Activated B cell treated with CpG ODN at 0.5 μM for 24 hours (primary cell): ENCODE results near the gene KLHL15. TPM values are rescaled to one million over a fixed set of nuclear protein-coding genes. Genes with fewer than 3 reads are reported as not detected.

Experiments used
- ATAC-seq: fragments of 200-7000 bp; cut with Tn5 transposase; one replicate; pipeline ENCODE4 v1.10.0; 2021; ENCODE audit warnings: low read depth, mild to moderate bottlenecking, moderate library complexity
- CTCF ChIA-PET: fragments of 350-600 bp; sonication (Branson Sonifier 250); formaldehyde crosslinking; loops from one replicate; lab custom pipeline; 2021; ENCODE audit warnings: antibody characterized with exemption; lab: Charles Lee
- POLR2A ChIA-PET: fragments of 350-600 bp; sonication (Branson Sonifier 250); formaldehyde crosslinking; loops from one replicate; lab custom pipeline; 2021; ENCODE audit warnings: antibody characterized with exemption; lab: Charles Lee
- DNase-seq: peaks from one replicate; pipeline ENCODE4 v3.0.0; 2022
- H3K27ac Mint-ChIP-seq: one replicate; pipeline ENCODE4 v1.8.0; 2020; ENCODE audit warnings: mixed read lengths
- H3K27me3 Mint-ChIP-seq: one replicate; pipeline ENCODE4 v1.8.0; 2021; ENCODE audit warnings: mixed read lengths
- H3K36me3 Mint-ChIP-seq: one replicate; pipeline ENCODE4 v1.8.0; 2021; ENCODE audit warnings: low read depth, mixed read lengths
- H3K4me1 Mint-ChIP-seq: one replicate; pipeline ENCODE4 v1.8.0; 2021; ENCODE audit warnings: mixed read lengths
- H3K4me3 Mint-ChIP-seq: one replicate; pipeline ENCODE4 v1.8.0; 2020; ENCODE audit warnings: mild to moderate bottlenecking, mixed read lengths
- H3K9me3 Mint-ChIP-seq: one replicate; pipeline ENCODE4 v1.8.0; 2020; ENCODE audit warnings: mixed read lengths
- intact Hi-C: fragments of 100-400 bp; cut with micrococcal nuclease; formaldehyde crosslinking; loops from one replicate; pipeline ENCODE4 v1.15.1; 2024
- total RNA-seq: library from RNA; stranded (reverse); gene quantifications from 2 replicates; pipeline ENCODE4 v1.2.3, GENCODE V29; 2022
- TF ChIP-seq, protein P1 (sequence below): fragments of 200-600 bp; IDR thresholded peaks from one replicate; pipeline ENCODE4 v1.8.0; 2022; ENCODE audit warnings: antibody characterized with exemption, mild to moderate bottlenecking

Gene KLHL15
- total RNA-seq, 1 donor from 2014 or later = 8.1 TPM

DNA sequence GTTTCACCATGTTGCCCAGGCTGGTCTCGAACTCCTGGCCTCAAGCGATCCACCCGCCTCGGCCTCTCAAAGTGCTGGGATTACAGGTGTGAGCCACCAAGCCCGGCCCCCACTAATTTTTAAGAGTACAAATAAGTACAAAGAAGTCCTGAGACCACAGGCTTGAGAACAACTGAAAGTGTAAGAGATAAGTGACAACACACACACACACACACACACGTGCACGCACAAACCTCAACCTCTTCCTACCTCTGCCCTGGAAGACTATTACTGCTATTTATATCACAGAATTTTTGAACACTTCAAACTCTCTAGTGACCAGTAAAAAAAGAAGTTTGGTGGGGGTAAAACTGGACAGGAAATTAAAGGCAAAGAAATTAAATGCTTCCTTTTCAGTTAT is 7.5 kb downstream of the KLHL15 start:
- no peak for DNase-seq
- Mint-ChIP-seq H3K27ac (no peak overlapping the region), H3K4me3 (no peak overlapping the region), H3K27me3 (no peaks in the 10 kb centered on the region), H3K36me3 (peaks cover 5% of the 10 kb centered on the region), H3K4me1 (peaks cover 31% of the 10 kb centered on the region), H3K9me3 (no peaks in the 10 kb centered on the region)
- intact Hi-C loops = no loop called here
- no peak for ATAC-seq
- TF ChIP-seq, protein P1, sequence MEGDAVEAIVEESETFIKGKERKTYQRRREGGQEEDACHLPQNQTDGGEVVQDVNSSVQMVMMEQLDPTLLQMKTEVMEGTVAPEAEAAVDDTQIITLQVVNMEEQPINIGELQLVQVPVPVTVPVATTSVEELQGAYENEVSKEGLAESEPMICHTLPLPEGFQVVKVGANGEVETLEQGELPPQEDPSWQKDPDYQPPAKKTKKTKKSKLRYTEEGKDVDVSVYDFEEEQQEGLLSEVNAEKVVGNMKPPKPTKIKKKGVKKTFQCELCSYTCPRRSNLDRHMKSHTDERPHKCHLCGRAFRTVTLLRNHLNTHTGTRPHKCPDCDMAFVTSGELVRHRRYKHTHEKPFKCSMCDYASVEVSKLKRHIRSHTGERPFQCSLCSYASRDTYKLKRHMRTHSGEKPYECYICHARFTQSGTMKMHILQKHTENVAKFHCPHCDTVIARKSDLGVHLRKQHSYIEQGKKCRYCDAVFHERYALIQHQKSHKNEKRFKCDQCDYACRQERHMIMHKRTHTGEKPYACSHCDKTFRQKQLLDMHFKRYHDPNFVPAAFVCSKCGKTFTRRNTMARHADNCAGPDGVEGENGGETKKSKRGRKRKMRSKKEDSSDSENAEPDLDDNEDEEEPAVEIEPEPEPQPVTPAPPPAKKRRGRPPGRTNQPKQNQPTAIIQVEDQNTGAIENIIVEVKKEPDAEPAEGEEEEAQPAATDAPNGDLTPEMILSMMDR = no peak
- ChIA-PET POLR2A (interaction anchor here (0.9 kb wide), 1 partner anchor 34 kb away, joined by 3 read pairs; no protein-coding TSS in a partner anchor), CTCF (no interaction called here)

DNA sequence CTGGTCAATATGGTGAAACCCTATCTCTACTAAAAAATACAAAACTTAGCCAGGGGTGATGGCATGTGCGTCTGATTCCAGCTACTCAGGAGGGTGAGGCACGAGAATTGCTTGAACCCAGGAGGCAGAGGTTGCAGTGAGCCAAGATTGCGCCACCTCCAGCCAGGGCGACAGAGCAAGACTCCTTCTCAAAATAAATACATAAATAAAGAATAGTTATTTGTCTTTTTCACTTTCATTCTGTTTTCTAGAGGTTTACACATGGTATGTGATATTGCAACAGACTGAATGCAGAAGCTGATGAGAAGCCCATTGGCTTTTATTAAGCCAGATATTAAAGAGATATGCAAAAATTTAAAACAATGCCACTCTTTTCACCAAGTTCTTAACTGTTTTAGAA is 8.2 kb downstream of the KLHL15 start:
- H3K27ac Mint-ChIP-seq = no peak overlapping the region
- TF ChIP-seq, protein P1 = no peak
- CTCF ChIA-PET = no interaction called here
- H3K4me3 Mint-ChIP-seq = no peak overlapping the region
- H3K4me1 Mint-ChIP-seq = peaks cover 34% of the 10 kb centered on the region
- no peaks in the 10 kb centered on the region for H3K27me3 Mint-ChIP-seq
- POLR2A ChIA-PET = no interaction called here
- ATAC-seq (no peak), DNase-seq (no peak)
- no peaks in the 10 kb centered on the region for H3K9me3 Mint-ChIP-seq
- intact Hi-C loops = no loop called here
- peaks cover 5% of the 10 kb centered on the region for H3K36me3 Mint-ChIP-seq

DNA sequence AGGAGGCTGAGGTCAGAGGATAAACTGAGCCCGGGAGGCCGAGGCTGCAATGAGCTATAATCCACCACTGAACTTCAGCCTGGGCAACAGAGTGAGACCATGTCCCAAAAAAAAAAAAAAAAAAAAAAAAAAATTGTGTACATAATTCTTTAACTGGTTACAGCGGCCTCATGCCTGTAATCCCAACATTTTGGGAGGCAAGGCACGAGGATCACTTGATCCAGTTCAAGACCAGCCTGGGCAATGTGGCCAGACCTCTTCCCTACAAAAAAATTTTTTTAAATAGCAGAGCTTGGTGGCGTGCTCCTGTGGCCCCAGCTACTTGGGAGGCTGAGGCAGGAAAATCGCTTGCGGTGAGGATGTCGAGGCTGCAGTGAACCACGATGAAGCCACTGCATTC is 9.3 kb downstream of the KLHL15 start:
- TF ChIP-seq, protein P1 = no peak

DNA sequence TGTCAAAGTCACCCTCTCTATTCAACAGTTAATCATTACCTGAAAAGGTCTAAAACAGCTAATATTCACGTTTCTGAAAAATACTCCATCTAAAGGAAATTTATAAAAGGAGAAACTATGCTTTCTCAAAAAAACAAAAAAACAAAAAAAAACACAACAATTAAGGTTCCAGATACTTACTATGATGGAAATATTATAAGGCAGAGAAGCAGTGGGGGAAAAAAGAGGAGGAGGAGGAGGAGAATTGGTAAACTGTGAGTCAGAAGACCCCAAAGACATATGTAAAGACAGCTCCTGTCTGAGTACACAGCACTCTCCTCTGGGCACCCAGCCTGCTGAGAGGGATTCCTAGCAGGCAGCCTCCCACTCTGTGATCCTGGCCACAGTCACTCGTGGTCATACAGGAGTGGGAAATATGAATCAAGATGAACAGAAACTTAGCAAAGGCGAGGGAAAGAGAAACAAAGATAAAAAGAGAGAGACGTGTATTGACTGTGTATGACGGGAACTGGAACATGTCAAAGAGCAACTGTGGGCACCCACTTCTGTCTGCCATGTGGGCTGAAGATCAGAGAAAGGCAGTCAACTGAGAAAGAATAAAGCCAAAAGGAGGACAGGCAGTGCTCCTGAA is 12.5 kb downstream of the KLHL15 start:
- DNase-seq = no peak
- ChIA-PET POLR2A (no interaction called here), CTCF (no interaction called here)
- peak overlapping the region; percentile 69 for H3K27ac Mint-ChIP-seq
- H3K9me3 Mint-ChIP-seq = no peaks in the 10 kb centered on the region
- peaks cover 19% of the 10 kb centered on the region for H3K4me1 Mint-ChIP-seq
- TF ChIP-seq, protein P1 = no peak
- no peak overlapping the region for H3K4me3 Mint-ChIP-seq
- H3K27me3 Mint-ChIP-seq = no peaks in the 10 kb centered on the region
- ATAC-seq = no peak
- H3K36me3 Mint-ChIP-seq = peaks cover 9% of the 10 kb centered on the region
- intact Hi-C loops = no loop called here

More for the DNA sequence above, 9.3 kb downstream of the KLHL15 start:
- Mint-ChIP-seq H3K27ac (no peak overlapping the region), H3K9me3 (no peaks in the 10 kb centered on the region), H3K27me3 (no peaks in the 10 kb centered on the region), H3K36me3 (peaks cover 5% of the 10 kb centered on the region), H3K4me3 (no peak overlapping the region), H3K4me1 (peaks cover 29% of the 10 kb centered on the region)
- ATAC-seq (no peak), DNase-seq (no peak)
- intact Hi-C loops = no loop called here
- ChIA-PET CTCF (no interaction called here), POLR2A (no interaction called here)

DNA sequence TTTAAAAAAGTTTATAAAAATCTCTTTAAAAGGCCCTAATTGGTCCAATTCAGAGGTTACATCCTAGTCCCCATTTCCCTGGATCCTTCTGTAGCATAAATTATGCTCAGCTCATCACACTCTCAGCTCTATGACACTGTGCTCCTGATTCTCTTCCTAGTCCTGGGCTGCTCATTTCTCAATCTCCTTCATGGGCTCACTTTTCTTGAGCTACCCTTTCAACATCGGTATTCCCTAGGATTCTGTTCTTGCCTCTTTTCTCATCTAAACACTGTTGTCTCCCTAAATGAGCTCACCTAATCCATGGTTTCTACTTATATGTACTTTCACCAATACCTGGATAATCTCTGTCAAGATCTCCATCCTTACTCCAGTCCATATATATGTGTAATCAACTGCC is 14.7 kb downstream of the KLHL15 start:
- DNase-seq (no peak), ATAC-seq (no peak)
- TF ChIP-seq, protein P1 = no peak
- Mint-ChIP-seq H3K4me1 (peaks cover 20% of the 10 kb centered on the region), H3K9me3 (no peaks in the 10 kb centered on the region), H3K36me3 (peaks cover 10% of the 10 kb centered on the region), H3K27ac (no peak overlapping the region), H3K4me3 (no peak overlapping the region), H3K27me3 (no peaks in the 10 kb centered on the region)
- ChIA-PET CTCF (no interaction called here), POLR2A (no interaction called here)
- intact Hi-C loops = no loop called here
